Measurements from ENCODE around the gene YTHDF1.
A peak's percentile ranks its signal among the peaks of the same experiment; 100 is the strongest.

Gene YTHDF1

DNA sequence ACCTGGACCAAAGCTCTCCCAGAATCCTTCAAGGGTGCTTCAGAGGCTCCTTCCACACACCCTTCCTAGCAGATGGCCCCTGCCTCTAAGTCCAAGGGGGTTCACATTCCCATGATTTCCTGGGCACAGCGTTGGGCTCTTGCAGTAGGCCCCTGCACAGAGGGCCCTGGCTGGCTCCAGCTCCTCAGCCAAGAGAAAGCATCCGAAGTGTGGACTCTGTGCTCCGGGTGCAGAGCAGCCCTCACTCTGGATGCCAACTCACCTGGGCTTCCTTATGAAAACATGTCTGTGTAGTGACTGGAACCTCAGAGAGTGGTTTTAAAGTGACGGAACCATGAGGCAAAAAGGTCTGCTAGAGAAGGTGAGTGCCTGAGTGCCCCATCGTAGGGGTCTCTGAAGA lies 11.6 kb downstream of the YTHDF1 start:
- no peak for DNase-seq

DNA sequence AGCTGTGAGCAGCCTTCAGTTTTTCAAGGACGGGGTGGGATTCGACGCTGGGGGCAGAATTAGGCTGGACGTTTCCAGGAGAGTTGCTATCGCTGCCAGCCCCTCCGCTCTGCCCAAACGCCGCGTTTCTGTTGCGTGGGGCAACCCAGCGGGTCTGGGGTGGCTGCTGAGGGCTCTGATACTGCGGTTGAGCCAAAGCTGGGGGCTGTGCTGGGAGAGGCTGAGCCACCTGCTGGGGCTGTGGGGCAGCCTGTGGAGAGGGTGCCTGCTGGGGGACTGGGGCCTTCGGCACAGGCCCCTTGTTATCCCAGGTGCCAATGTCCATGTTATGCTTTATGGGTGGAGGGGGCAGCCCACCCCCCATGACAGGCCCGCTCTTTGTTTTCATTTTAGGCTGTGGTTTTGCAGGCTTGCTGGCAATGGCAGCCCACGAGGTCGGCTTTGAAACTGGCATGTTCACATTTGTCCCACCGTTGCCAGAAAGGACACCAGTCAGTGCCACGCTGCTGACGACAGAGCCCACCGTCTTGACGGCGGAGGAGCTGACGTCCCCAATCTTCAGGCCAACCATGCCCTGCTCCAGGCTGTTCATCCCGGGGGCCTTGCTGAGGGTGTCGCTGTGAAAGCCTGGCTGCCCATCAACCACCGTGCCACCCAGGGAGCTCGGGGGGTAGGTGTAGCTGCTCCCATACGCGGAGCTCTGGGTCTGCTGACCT lies 13.0 kb downstream of the YTHDF1 start:
- no peak for DNase-seq

DNA sequence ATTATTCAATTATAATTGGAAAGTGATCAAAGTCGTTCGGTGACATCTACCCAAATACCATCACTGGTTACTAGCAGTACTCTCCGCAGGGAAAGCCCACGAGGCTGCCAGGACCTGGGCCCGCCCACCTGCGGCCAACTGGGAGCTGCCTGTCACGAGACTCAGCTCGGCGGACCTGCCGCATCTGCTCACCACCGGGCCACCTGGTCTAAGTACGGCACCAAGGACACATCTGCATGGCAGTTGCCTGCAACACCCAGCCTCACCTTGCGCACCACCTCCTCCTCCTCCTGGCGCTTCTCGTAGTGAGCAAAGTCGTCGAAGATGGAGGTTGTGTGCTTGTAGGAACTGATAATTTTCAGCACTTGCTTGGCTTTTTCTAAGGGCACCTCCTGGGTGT lies 13.9 kb downstream of the YTHDF1 start:
- no peak for DNase-seq

DNA sequence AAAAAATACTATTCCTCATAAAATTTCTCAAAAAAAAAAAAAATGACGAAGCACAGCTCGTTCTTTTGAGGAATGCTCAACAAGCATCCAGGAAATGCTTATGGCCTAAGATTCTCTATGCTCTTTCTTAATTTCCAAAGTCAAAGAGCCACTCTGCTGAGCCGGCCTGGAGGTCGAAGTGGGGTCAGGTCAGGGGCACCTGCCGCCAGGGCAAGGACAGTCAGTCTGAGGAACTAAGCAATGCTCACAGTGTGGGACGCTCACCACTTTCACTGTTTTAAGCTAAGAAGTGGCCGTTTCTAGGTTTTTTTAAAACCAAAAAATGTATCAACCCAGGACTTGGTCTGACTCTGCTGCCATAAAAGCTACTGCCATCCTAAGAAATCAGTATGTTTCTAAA lies 17.3 kb downstream of the YTHDF1 start:
- no peak for DNase-seq

DNA sequence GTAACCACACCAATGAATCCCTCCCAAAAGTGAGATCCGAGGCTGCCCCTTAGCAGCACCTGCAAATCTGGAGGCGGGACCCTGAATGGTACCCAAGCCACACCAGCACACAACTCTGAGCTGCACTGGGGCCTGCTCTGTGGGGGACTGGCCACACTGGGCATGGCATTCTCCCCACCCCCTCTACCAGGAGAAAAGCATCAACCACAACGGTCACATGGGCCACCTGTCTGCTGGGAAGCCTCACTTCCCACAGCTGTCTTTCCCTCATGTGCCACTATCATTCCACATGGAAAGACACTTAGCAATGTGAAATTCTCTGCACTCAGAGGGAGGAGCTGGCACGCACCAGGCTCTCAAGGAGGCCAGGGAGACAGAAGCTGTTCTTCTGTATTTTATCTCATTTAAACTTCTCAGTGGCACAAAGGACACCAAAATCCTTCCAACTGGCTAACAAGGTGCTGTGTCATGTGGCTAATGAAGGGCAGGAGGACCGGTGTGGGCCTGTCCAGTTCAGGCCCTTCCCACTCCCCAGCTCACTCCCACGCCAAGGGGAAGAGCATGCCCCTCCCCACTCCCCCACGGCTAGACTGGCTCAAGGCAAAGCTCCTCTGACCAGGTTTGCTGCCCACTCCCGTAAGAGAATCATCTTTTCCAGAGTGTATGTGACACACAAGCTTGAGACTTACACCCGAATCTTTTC lies 19.0 kb downstream of the YTHDF1 start:
- no peak for DNase-seq

DNA sequence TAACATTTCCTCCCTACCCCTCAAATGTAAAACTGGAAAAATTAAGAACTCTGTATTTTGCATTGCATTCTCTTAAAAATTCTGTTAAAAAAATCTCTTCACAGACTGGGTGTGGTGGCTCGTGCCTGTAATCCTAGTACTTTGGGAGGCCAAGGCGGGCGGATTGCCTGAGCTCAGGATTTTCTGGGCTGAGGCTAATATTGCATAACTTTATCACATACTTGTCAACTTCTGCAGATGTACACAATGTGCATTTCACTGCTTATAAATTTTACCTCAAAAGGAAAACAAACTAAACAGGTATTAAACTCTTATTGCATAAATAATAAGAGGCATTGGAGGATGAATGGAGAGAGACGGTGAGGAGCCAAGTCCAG lies 21.1 kb downstream of the YTHDF1 start:
- DNase-seq, result no peak

DNA sequence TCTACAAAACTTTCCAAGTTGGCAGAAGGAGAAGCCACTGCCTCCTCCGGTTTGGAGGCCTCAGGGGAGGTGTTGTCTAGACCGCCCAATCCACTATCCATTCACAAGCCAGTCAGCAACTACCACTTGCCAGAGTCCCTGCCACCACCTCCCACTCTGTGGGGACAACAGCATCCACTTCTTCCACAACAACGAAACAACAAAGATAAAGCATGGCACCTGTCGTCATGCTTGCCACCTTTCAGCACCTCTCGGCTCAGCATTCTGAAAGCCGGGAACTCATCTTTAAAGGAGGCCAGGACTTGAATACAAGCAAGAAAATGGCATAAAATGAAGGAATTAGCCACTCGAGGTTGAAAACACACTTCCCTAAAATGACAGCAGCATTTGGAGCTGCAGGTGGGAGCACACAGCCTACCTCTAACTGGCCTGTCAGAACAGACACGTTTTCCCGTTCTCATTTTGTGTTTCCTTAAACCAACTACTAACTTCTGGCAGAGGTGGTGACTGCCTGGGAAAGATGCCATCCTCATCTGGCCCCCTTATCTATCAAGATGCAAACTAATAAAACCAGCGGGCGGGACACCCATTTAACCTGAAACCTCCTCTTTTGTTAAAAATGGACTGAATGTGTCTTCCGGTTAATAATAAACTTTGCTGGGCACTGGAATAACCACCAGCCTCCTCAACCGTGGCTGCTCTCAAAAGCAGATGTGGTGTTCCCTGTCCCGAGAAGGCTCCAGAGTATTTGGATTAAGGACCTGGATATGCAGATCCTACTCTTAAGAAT lies 21.7 kb downstream of the YTHDF1 start:
- no peak for DNase-seq

DNA sequence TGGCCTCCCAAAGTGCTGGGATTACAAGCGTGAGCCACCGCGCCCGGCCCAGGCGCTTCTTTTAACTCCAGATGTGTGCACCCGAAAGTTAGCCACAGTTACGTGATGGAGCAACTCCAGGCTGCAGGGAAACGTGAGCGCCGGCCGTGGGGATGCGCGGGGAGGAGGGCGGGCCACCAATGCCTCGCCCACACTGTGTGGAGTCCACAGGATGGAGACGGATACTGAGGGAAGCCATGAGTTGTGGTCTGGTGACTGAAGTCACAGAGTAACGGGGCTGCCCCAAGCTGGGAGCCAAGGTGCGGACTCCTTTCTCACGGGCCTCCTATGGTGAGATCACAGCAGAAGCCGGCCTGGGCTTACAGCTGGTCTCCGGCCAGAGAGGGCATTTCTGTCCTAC lies 23.2 kb downstream of the YTHDF1 start:
- DNase-seq, result no peak

DNA sequence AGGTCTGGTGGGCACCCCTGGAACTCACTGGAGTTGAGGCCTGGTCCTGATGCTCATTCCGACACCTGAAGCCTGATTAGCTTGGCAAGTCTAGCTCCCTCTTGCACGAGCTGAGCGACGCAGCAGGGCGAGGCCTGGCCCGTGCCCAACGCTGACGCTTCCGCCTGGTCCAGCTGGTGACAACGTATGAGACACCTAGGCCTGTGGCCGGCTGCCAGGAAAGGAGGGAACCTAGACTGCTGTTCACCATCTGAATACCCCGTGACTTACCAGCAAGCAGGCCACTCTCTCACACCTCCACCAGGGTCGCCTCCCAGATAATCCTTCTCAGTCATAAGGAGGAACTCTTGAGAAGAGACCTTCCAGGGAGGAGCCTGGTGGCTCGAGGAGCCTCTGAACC lies 24.5 kb downstream of the YTHDF1 start:
- DNase-seq, result no peak

DNA sequence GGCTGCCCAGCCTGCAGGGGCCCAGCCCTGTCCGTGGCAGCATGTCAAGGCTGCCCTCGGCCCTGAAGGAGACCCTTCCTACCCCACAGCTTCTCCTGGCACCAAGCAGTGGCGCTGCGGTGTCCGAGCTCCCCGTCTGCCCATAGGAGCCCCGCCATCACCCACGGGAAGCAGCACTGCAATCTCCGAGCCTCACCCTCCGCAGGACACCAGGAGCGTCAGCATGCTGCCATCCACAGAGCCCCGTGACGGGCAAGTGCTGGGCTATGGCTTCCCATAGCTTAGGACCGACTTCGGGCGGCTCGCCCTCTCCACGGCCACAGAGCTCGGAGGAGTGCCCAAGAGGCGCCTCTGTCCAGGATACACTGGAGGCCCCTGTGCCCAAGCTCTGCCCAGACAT lies 25.1 kb downstream of the YTHDF1 start:
- no peak for DNase-seq

DNA sequence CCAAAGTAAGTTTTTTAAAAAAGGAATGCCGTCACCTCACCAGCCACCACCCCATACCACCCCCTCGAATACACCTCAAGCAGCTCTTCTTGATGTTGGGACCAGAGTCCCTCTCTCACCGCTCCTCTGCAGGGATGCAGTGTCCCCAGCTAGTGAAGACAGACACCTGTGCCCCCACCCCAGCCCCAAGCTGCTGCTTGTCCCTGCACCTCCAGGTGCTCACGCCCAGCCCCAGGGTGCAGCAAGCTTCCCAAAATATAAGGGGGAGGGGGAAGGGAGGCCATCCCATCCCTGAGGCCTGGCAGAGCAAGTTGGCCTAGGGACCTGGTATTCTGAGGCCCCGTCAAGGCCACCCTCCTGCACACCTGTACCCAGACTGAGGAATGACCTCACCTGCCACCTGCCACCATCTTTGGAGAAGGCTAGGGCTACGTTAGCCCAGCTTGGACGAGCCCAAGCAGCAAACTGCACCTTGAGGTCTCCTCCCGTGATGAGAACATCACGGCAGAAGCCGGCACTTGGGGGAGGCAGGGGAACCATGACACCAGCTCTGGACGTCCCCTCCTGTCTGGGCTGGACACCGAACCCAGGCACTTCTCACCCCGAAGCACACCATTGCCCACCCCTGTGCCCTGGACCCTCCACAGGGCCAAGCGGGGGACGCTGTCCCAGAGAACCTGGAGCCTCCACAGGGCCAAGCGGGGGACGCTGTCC lies 25.9 kb downstream of the YTHDF1 start:
- DNase-seq, result no peak

DNA sequence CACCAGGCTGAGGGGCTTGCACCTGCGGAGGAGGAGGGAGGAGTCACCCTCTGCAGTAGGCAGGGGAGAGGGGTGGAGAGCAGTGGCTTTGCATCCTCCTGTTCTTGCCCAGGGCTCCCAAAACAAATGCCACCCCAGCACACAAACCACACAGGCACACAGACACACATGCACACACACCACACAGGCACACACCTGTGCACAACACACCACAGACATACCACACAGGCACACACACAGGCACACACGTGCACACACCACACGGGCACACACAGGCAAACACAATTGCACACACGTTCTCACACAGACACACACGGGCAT lies 26.6 kb downstream of the YTHDF1 start:
- no peak for DNase-seq

DNA sequence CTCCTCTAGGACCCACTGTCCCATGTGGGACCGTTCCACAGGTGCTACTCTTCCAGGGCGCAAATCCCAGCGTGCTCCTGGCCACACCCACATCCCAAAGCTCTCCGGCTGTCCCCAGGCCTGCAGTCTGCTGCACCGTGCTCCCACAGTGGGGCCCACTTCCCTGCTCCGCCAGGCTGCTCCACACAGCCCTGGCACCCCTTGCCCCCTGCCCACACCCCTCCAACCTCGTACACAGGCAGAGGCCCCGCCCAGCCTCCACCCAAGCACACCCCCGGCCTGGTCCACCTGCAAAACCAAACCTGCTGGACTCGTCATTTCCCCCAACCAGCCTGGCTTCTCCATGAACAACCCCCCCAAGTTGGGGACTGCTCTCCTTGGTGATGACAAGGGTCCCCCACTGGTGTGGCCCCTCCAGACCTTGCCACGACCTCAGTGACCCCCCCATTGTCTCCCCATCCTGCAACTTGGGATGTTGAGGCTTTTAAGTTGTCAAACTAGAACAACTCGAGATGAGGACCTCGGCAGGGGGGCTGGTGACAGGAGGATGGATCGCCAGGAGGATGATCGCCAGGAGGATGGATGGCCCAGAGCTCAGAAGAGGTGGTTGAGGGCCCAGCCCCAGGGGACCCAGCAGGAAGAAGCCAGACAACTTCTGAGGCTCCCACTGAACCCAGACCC lies 27.1 kb downstream of the YTHDF1 start:
- no peak for DNase-seq

DNA sequence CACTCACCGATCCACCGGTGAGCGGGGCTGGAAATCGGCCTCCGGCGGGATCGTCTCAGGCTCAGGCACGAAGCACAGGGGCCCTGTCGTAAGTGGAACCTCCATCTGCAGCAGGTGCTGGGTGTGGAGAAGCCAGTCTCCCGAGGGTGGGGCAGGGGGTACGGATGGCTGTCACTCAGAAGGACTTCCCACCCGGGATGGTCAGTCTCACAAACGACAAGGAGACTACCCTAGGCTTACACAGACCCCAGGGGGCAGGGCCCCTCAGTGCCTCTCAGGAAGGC lies 27.8 kb downstream of the YTHDF1 start:
- no peak for DNase-seq

DNA sequence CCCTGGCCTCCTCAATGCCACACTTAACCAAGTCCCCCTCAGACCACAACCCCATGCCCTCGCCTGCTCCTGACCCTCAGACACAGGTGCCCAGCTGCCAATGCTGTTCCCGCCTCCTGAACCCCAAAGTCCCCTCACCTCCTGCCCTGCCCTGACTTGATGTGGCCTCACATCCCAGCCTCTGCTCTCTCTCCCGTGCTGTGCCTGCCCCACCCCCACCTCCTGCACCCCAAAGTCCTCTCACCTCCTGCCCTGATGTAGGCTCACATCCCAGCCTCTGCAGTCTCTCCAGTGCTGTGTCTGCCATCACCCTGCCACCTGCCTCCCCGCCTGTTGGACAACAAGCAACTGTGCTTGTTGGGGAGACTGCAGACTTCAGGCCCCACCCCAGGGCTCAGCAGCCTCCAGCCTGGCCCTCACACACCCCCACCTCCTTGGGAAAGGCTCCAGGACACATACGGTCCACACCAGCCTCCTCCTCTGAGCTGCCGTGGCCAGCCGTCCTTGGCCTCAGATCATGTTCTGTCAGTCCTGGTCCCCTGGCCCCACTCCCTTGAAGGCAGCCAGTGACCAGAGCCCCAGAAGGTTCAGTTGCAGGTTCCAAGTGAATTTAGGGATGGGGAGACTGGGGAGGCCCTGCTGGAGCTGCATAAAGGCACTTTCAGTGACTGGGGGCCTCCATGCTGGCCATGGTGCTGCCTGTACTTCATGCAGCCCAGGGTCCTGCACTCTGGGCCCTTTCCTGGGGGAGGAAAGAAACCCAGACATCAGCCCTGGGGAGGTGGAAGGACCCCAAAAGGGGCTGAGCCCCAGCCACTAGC lies 28.4 kb downstream of the YTHDF1 start:
- no peak for DNase-seq

DNA sequence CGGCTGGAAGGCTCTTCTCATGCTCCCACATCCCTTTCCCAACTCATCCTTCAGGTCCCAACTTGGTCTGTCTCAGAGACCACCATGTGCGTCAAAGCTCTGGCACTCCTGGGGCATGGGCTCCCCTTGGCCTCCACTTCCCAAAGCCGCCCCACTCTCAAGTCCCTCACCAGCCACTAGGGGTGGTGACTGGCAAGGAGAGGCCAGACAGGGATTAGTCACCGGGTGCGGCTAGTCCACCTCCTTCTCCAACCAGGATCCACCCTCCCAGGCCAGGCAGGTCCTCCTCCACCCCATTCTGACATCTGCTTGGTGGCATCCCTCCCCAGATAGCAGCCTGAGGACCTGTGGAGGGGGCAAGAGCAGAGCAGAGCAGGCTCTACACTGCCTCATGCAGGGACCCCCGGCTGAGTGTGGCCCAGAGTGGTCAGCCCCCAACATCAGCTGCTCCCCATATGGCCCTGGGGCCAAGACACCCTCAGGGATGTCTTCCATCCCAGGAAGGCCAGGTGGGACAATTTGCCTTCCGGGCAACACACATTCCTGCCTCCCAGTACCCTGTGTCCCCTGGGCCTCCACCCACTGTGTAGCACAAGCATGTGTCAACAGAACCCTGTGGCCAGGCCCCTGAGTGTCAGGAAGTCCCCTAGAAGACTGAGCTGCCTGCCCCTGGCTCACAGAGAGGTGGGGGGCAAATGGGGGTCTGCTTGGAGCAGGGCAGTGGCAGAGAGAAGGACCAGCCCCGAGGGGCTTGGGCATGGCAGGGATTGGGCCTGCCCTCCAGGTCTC lies 29.2 kb downstream of the YTHDF1 start:
- no peak for DNase-seq

DNA sequence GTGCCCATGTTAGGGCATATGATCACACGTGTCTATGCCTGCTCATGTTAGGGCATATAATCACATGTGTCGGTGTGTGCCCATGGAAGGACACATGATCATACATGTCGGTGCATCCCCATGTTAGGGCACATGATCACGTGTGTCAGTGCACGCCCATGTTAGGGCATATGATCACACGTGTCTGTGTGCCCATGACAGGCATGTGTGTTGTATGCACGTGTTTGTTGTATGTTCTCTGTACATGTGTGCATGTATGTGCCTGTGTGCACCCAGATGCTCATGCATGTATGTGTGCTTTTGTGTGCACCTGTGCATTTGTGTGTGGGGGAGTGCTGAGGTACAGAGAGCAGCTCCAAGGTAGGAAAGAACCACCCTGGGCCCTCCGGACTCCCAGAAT lies 29.8 kb downstream of the YTHDF1 start:
- no peak for DNase-seq

DNA sequence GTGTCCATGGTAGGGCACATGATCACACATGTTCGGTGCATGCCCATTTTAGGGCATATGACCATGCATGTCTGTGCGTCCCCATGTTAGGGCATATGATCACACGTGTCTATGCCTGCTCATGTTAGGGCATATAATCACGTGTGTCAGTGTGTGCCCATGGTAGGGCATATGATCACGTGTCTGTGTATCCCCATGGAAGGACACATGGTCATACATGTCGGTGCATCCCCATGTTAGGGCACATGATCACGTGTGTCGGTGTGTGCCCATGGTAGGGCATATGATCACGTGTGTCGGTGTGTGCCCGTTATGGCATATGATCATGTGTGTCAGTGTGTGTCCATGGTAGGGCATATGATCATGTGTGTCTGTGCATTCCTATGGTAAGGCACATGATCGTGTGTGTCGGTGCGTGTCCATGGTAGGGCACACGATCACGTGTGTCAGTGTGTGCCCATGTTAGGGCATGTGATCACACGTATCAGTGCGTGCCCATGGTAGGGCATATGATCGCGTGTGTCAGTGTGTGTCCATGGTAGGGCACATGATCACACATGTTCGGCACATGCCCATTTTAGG lies 30.6 kb downstream of the YTHDF1 start:
- no peak for DNase-seq

DNA sequence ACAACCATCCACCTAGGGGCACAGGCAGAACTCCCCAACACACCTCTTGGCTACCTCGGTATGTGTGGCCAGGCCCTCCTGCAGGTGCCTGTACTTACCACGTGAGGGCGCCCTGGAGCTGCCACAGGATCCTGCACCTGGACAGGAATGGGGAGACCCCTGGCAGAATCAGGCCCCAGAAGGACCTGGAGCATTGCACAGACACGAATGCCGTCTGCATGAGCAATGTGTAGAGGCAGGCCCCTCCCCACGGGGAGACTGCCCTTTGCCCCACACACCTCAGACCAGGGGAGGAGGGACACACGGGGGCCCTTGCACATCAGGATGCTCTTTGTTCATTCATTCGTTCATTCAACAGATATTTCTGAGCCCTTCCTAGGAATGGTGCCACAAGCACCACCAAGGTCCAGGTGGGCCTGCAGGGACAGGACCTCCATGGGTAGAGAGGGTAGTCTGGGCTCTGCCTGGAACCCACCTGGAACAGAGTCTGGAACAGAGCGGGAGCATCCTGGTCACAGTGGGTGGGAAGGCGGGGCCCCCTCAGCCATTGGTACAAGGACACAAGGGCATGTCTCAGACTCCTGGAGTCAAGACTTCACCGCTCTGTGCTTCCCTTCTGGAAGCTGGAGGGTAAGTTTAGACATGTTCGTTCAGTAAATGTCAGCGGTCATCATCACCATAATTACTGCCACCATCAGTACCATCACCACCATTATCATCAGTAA lies 32.3 kb downstream of the YTHDF1 start:
- DNase-seq, result peak; percentile 53

DNA sequence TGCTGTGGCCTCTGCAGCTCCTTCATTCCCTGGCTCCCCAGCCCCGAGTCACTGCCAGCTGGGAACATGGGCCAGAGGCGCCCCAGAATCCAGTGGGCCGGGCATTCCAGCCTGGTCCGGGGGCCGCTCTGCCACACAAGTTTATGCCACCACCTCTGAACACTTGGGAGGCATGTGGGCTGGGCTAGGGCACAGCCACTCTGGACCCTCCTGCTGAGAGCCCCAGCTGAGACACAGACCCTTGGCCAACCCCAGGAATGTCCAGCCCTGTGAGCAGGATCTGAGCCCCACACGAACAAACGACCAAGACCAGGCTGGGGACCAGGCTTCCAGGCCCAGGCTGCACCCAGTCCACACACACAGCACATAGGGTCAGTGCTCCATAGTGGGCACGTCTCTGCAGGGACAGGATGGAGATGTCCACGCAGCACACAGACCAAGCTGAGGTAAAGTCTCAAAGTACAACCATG lies 33.0 kb downstream of the YTHDF1 start:
- no peak for DNase-seq
